Skeletal muscle tissue (tissue), 4 donors: ENCODE results near the gene SH3TC1. TPM values are rescaled to one million over a fixed set of nuclear protein-coding genes. Genes with fewer than 3 reads are reported as not detected.

ENCODE experiments used
- H3K27ac ChIP-seq: one replicate; pipeline ENCODE4 v1.7.0; 2013; ENCODE audit warnings: mild to moderate bottlenecking, low read depth, low read length, inconsistent platforms
- H3K27me3 ChIP-seq, 3 donors: one replicate each; pipeline ENCODE4 v1.7.0; 2013; ENCODE audit warnings: low read length in 3 of 3; ENCODE audit not compliant: control insufficient read depth in 3 of 3, insufficient read depth in 3 of 3
- H3K36me3 ChIP-seq, 3 donors: one replicate each; pipeline ENCODE4 v1.7.0; 2013; ENCODE audit warnings: low read length in 3 of 3; ENCODE audit not compliant: control insufficient read depth in 3 of 3, insufficient read depth in 3 of 3
- H3K4me1 ChIP-seq, 3 donors: one replicate each; pipeline ENCODE4 v1.7.0; 2013; ENCODE audit warnings: low read length in 3 of 3, mild to moderate bottlenecking in 3 of 3; ENCODE audit not compliant: control insufficient read depth in 3 of 3, insufficient read depth in 3 of 3
- H3K4me3 ChIP-seq, 3 donors: one replicate each; pipeline ENCODE4 v1.7.0; 2013; ENCODE audit warnings: low read length in 3 of 3
- H3K9ac ChIP-seq, 3 donors: one replicate each; pipeline ENCODE4 v1.7.0; 2013; ENCODE audit warnings: low read length in 3 of 3, mild to moderate bottlenecking in 3 of 3, moderate library complexity in 2 of 3, low read depth in 1 of 3
- H3K9me3 ChIP-seq, 3 donors: one replicate each; pipeline ENCODE4 v1.7.0; 2013; ENCODE audit warnings: low read length in 3 of 3; ENCODE audit not compliant: control insufficient read depth in 3 of 3
- total RNA-seq: library from RNA; depleted of rRNA; stranded (reverse); fragments of >200 nt; gene quantifications from one replicate; pipeline ENCODE4 v1.2.3, GENCODE V29; 2014
- donor health status: Osteomylitis.

The SH3TC1 gene
- total RNA-seq, 1 donor from 2014 or later = 13.0 TPM

- Histone ChIP-seq H3K9me3 (no peaks in the 10 kb centered on the region), H3K36me3 (no peaks in the 10 kb centered on the region), H3K9ac (no peak overlapping the region), H3K27me3 (no peaks in the 10 kb centered on the region), H3K4me3 (no peak overlapping the region), H3K4me1 (peaks cover 10 to 17% (median 14%) of the 10 kb centered on the region in 3 donors), H3K27ac (no peak overlapping the region)
Measured at GRCh38 chr4:8283631-8284121, 84.6 kb downstream of the SH3TC1 start.

- Histone ChIP-seq H3K9ac (no peak overlapping the region), H3K27ac (no peak overlapping the region), H3K4me3 (no peak overlapping the region), H3K36me3 (no peaks in the 10 kb centered on the region), H3K4me1 (peaks cover 10 to 17% (median 14%) of the 10 kb centered on the region in 3 donors), H3K9me3 (no peaks in the 10 kb centered on the region), H3K27me3 (no peaks in the 10 kb centered on the region)
Measured at GRCh38 chr4:8284391-8284790, 85.3 kb downstream of the SH3TC1 start.

GRCh38 chr4:8285143-8285975 is 86.3 kb downstream of the SH3TC1 start:
- H3K27ac ChIP-seq = no peak overlapping the region
- peaks cover 10 to 17% (median 12%) of the 10 kb centered on the region in 3 donors for H3K4me1 ChIP-seq
- no peaks in the 10 kb centered on the region for H3K27me3 ChIP-seq
- no peak overlapping the region for H3K4me3 ChIP-seq
- H3K9me3 ChIP-seq = no peaks in the 10 kb centered on the region
- H3K36me3 ChIP-seq = peaks cover 0 to under 1% (median 0%) of the 10 kb centered on the region in 3 donors
- H3K9ac ChIP-seq = no peak overlapping the region

GRCh38 chr4:8285976-8286718 is 87.1 kb downstream of the SH3TC1 start:
- no peaks in the 10 kb centered on the region for H3K9me3 ChIP-seq
- H3K9ac ChIP-seq = no peak overlapping the region
- H3K4me1 ChIP-seq = peaks cover 8 to 12% (median 8%) of the 10 kb centered on the region in 3 donors
- no peak overlapping the region for H3K27ac ChIP-seq
- no peaks in the 10 kb centered on the region for H3K27me3 ChIP-seq
- H3K36me3 ChIP-seq = peaks cover 0 to 2% (median 0%) of the 10 kb centered on the region in 3 donors
- H3K4me3 ChIP-seq = no peak overlapping the region

- Histone ChIP-seq H3K27ac (no peak overlapping the region), H3K27me3 (no peaks in the 10 kb centered on the region), H3K36me3 (peaks cover 0 to 2% (median 0%) of the 10 kb centered on the region in 3 donors), H3K9me3 (no peaks in the 10 kb centered on the region), H3K4me1 (peaks cover under 1 to 6% (median 2%) of the 10 kb centered on the region in 3 donors), H3K9ac (no peak overlapping the region), H3K4me3 (no peak overlapping the region)
Measured at GRCh38 chr4:8286719-8287342, 87.7 kb downstream of the SH3TC1 start.

GRCh38 chr4:8287343-8288280 is 88.5 kb downstream of the SH3TC1 start:
- Histone ChIP-seq H3K9ac (no peak overlapping the region), H3K36me3 (peaks cover 0 to 2% (median 0%) of the 10 kb centered on the region in 3 donors), H3K4me1 (no peaks in the 10 kb centered on the region)

GRCh38 chr4:8289151-8289750 is 90.2 kb downstream of the SH3TC1 start:
- peaks cover 0 to 2% (median 1%) of the 10 kb centered on the region in 3 donors for H3K36me3 ChIP-seq
- no peak overlapping the region for H3K27ac ChIP-seq
- no peak overlapping the region for H3K4me3 ChIP-seq
- no peaks in the 10 kb centered on the region for H3K9me3 ChIP-seq
- no peak overlapping the region for H3K9ac ChIP-seq
- no peaks in the 10 kb centered on the region for H3K4me1 ChIP-seq
- H3K27me3 ChIP-seq = no peaks in the 10 kb centered on the region

More at GRCh38 chr4:8287343-8288280, 88.5 kb downstream of the SH3TC1 start:
- H3K27ac ChIP-seq = no peak overlapping the region
- H3K9me3 ChIP-seq = no peaks in the 10 kb centered on the region
- H3K4me3 ChIP-seq = no peak overlapping the region
- H3K27me3 ChIP-seq = no peaks in the 10 kb centered on the region

- Histone ChIP-seq H3K4me1 (no peaks in the 10 kb centered on the region), H3K4me3 (no peak overlapping the region), H3K27ac (no peak overlapping the region), H3K9ac (no peak overlapping the region), H3K36me3 (peaks cover 0 to 2% (median 1%) of the 10 kb centered on the region in 3 donors), H3K9me3 (no peaks in the 10 kb centered on the region), H3K27me3 (no peaks in the 10 kb centered on the region)
Measured at GRCh38 chr4:8289956-8290700, 91.0 kb downstream of the SH3TC1 start.
